ENCODE data around the gene PI16.

Gene PI16

GRCh38 chr6:36912030-36912454 lies 42.5 kb upstream of the PI16 start:
- no peak overlapping the region for H3K4me3 Mint-ChIP-seq

GRCh38 chr6:36912586-36912985 lies 42.0 kb upstream of the PI16 start:
- H3K27ac Mint-ChIP-seq: no peak overlapping the region
- peaks cover 3% of the 10 kb centered on the region for H3K27me3 Mint-ChIP-seq (ENCODE audit: low read depth)
- TF ChIP-seq CTCF (IDR thresholded peaks at IDR 0.05; ENCODE audit: unreplicated experiment in 3 of 3): no peak
- H3K4me3 Mint-ChIP-seq: no peak overlapping the region
- peaks cover 38% of the 10 kb centered on the region for H3K36me3 Mint-ChIP-seq (ENCODE audit: low read depth)
- H3K9me3 Mint-ChIP-seq: no peaks in the 10 kb centered on the region
- H3K4me1 Mint-ChIP-seq: peaks cover 18% of the 10 kb centered on the region

More at GRCh38 chr6:36912030-36912454, 42.5 kb upstream of the PI16 start:
- TF ChIP-seq CTCF (IDR thresholded peaks at IDR 0.05; ENCODE audit: unreplicated experiment in 3 of 3): no peak
- Mint-ChIP-seq H3K9me3 (no peaks in the 10 kb centered on the region), H3K4me1 (peaks cover 16% of the 10 kb centered on the region), H3K27ac (no peak overlapping the region), H3K36me3 (ENCODE audit: low read depth) (peaks cover 39% of the 10 kb centered on the region), H3K27me3 (ENCODE audit: low read depth) (peaks cover 3% of the 10 kb centered on the region)

- no peak overlapping the region for H3K4me3 Mint-ChIP-seq
- H3K36me3 Mint-ChIP-seq (ENCODE audit: low read depth): peaks cover 38% of the 10 kb centered on the region
- TF ChIP-seq CTCF (IDR thresholded peaks at IDR 0.05; ENCODE audit: unreplicated experiment in 3 of 3): no peak
- no peaks in the 10 kb centered on the region for H3K9me3 Mint-ChIP-seq
- H3K27me3 Mint-ChIP-seq (ENCODE audit: low read depth): no peaks in the 10 kb centered on the region
- H3K27ac Mint-ChIP-seq: no peak overlapping the region
- H3K4me1 Mint-ChIP-seq: peaks cover 15% of the 10 kb centered on the region
Observed at GRCh38 chr6:36913082-36913481, 41.5 kb upstream of the PI16 start.

- Mint-ChIP-seq H3K27ac (peak overlapping the region in 2 of 3 experiments; percentile 27 to 45), H3K4me3 (no peak overlapping the region), H3K9me3 (no peaks in the 10 kb centered on the region), H3K36me3 (ENCODE audit: low read depth) (peaks cover 34% of the 10 kb centered on the region), H3K27me3 (ENCODE audit: low read depth) (no peaks in the 10 kb centered on the region), H3K4me1 (peaks cover 13% of the 10 kb centered on the region)
- TF ChIP-seq CTCF (IDR thresholded peaks at IDR 0.05; ENCODE audit: unreplicated experiment in 3 of 3): no peak
Observed at GRCh38 chr6:36914227-36914794, 40.2 kb upstream of the PI16 start.

GRCh38 chr6:36915599-36915998 lies 38.9 kb upstream of the PI16 start:
- TF ChIP-seq CTCF (IDR thresholded peaks at IDR 0.05; ENCODE audit: unreplicated experiment in 3 of 3): no peak
- Mint-ChIP-seq H3K27ac (peak overlapping the region; percentile 33 to 83 (median 78)), H3K36me3 (ENCODE audit: low read depth) (peaks cover 35% of the 10 kb centered on the region), H3K27me3 (ENCODE audit: low read depth) (no peaks in the 10 kb centered on the region), H3K4me1 (peaks cover 13% of the 10 kb centered on the region), H3K9me3 (no peaks in the 10 kb centered on the region), H3K4me3 (no peak overlapping the region)

GRCh38 chr6:36916126-36916525 lies 38.4 kb upstream of the PI16 start:
- Mint-ChIP-seq H3K27ac (peak overlapping the region; percentile 33 to 83 (median 78)), H3K4me3 (no peak overlapping the region), H3K27me3 (ENCODE audit: low read depth) (no peaks in the 10 kb centered on the region), H3K4me1 (peaks cover 13% of the 10 kb centered on the region), H3K36me3 (ENCODE audit: low read depth) (peaks cover 40% of the 10 kb centered on the region), H3K9me3 (no peaks in the 10 kb centered on the region)
- no peak for TF ChIP-seq CTCF (IDR thresholded peaks at IDR 0.05; ENCODE audit: unreplicated experiment in 3 of 3)
